ENCODE data around the gene PLD6. TPM values are rescaled to one million over a fixed set of nuclear protein-coding genes. Genes with fewer than 3 reads are reported as not detected.
A peak's percentile ranks its signal among the peaks of the same experiment; 100 is the strongest.

PLD6 gene
- total RNA-seq, 1 experiment from 2014 or later: 0.09 TPM

- H3K4ac ChIP-seq (ENCODE audit: low read depth, low read length): no peak overlapping the region
- H3K9me3 ChIP-seq (ENCODE audit: control insufficient read depth, low read depth, low read length): no peaks in the 10 kb centered on the region
- H2BK15ac ChIP-seq (ENCODE audit: low read depth, low read length): no peak overlapping the region
- no peaks in the 10 kb centered on the region for H3K79me2 ChIP-seq (ENCODE audit: insufficient read depth, low read length)
- H3K9ac ChIP-seq (ENCODE audit: extremely low read depth, insufficient read length, low read length): no peak overlapping the region
- no peaks in the 10 kb centered on the region for H4K20me1 ChIP-seq (ENCODE audit: control insufficient read depth, insufficient read depth, insufficient read length)
- no peak overlapping the region for H3K56ac ChIP-seq (ENCODE audit: insufficient read length, low read depth, low read length)
- H3K14ac ChIP-seq (ENCODE audit: insufficient read depth, low read length): no peak overlapping the region
- no peak overlapping the region for H3K4me3 Mint-ChIP-seq
- H2BK20ac ChIP-seq (ENCODE audit: low read depth, low read length, poor library complexity, severe bottlenecking): no peak overlapping the region
- H3K23ac ChIP-seq (ENCODE audit: insufficient read length, low read depth, low read length): no peak overlapping the region
- no peak overlapping the region for H3K18ac ChIP-seq (ENCODE audit: insufficient read length, low read depth, low read length)
- H3K36me3 Mint-ChIP-seq (ENCODE audit: insufficient read depth in 1 of 3, low read depth in 3 of 3): peaks cover 27 to 75% (median 60%) of the 10 kb centered on the region in 3 experiments; a peak in 6 of 7 replicates
- H2AK5ac ChIP-seq (ENCODE audit: insufficient read length, low read length): no peak overlapping the region
- no peaks in the 10 kb centered on the region for H3K27me3 ChIP-seq (ENCODE audit: insufficient read depth, low read length)
- no peaks in the 10 kb centered on the region for H3K23me2 ChIP-seq (ENCODE audit: insufficient read length, low read depth, low read length, poor library complexity, severe bottlenecking)
- no peak overlapping the region for H3T11ph ChIP-seq (ENCODE audit: low read length)
- H3K27ac ChIP-seq (ENCODE audit: insufficient read length, low read depth, low read length): no peak overlapping the region
- H3K9me3 Mint-ChIP-seq: no peaks in the 10 kb centered on the region
- no peak overlapping the region for H4K91ac ChIP-seq (ENCODE audit: insufficient read length, low read depth, low read length)
- H3K27ac Mint-ChIP-seq: peak overlapping the region; percentile 9 to 73 (median 70); a peak in 2 of 7 replicates
- no peak overlapping the region for H2BK120ac ChIP-seq (ENCODE audit: low read depth, low read length, poor library complexity, severe bottlenecking)
- TF ChIP-seq CTCF (conservative IDR thresholded peaks at IDR 0.05): no peak
- H2BK5ac ChIP-seq (ENCODE audit: insufficient read length, low read length): no peak overlapping the region
- no peaks in the 10 kb centered on the region for H3K79me1 ChIP-seq (ENCODE audit: insufficient read depth, low read depth, low read length, poor library complexity, severe bottlenecking)
- H2AFZ ChIP-seq (ENCODE audit: low read length): no peak overlapping the region
- no peak for DNase-seq
- H3K4me1 ChIP-seq (ENCODE audit: insufficient read depth, low read length): no peaks in the 10 kb centered on the region
- no peaks in the 10 kb centered on the region for H3K27me3 Mint-ChIP-seq (ENCODE audit: low read depth)
- H3K4me1 Mint-ChIP-seq: no peaks in the 10 kb centered on the region
- no peak overlapping the region for H4K8ac ChIP-seq (replicated peaks; ENCODE audit: insufficient read length, low read depth, low read length)
- no peak overlapping the region for H3K4me2 ChIP-seq (ENCODE audit: insufficient read depth, insufficient read length, low read length)
- no CpG with 5 or more reads among the region's 8 CpGs for WGBS (ENCODE audit: extremely low coverage, insufficient read length, low lambda C conversion rate)
- no peak overlapping the region for H4K5ac ChIP-seq (ENCODE audit: insufficient read length, low read depth, low read length)
- H2BK12ac ChIP-seq (ENCODE audit: insufficient read length, low read depth, low read length): no peak overlapping the region
These were observed 9.4 kb upstream of the PLD6 start for GRCh38 chr17:17215575-17215974.

Measured in H9 (cell line).